Prostate gland (tissue), 2 donors: ENCODE results near the gene SRBD1.

ENCODE experiments used
- POLR2A ChIP-seq: fragments of 450-650 bp; IDR thresholded peaks from one replicate; pipeline ENCODE4 v1.6.1; 2016; ENCODE audit warnings: antibody characterized with exemption, mild to moderate bottlenecking
- TF ChIP-seq, protein P1 (sequence below), 4 experiments: fragments of 200-600 bp in 2 of 4; fragments of 450-650 bp in 2 of 4; sonication (generic) in 2 of 4; IDR thresholded peaks; 1 replicate in 3 of 4; 2 replicates in 1 of 4; pipeline ENCODE4 v1.5.1; 2016 to 2019; ENCODE audit warnings: antibody characterized with exemption in 4 of 4, mild to moderate bottlenecking in 2 of 4, moderate library complexity in 2 of 4

DNA sequence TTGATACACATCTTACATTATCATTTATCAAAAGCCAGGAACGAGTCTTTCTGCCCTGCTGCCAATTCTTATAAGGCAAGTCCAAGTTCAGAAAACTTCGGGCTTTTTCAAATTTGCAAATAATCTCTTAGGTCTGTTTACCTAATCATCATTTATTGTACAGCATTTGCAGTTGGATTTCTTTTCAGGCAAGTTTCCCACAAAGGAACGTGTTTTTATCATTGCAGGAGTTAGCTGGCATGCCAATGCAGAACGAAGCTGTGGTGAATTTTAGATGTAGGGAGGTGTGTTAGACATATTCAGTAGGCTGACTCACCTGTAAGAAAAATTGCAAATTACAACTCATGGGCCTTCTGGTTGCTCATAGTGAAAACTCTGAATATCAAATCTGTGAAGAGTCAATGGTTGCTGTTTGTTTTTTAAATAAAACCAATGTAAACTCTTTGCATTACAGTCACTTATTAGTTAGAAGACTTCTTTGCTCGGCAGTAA is 209.6 kb downstream of the SRBD1 start:
- TF ChIP-seq, protein P1, sequence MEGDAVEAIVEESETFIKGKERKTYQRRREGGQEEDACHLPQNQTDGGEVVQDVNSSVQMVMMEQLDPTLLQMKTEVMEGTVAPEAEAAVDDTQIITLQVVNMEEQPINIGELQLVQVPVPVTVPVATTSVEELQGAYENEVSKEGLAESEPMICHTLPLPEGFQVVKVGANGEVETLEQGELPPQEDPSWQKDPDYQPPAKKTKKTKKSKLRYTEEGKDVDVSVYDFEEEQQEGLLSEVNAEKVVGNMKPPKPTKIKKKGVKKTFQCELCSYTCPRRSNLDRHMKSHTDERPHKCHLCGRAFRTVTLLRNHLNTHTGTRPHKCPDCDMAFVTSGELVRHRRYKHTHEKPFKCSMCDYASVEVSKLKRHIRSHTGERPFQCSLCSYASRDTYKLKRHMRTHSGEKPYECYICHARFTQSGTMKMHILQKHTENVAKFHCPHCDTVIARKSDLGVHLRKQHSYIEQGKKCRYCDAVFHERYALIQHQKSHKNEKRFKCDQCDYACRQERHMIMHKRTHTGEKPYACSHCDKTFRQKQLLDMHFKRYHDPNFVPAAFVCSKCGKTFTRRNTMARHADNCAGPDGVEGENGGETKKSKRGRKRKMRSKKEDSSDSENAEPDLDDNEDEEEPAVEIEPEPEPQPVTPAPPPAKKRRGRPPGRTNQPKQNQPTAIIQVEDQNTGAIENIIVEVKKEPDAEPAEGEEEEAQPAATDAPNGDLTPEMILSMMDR (IDR thresholded peaks at IDR 0.05) = no peak
- TF ChIP-seq POLR2A = no peak
